Astrocyte (in vitro differentiated cells and primary cell): ENCODE results near the gene GRAP2. TPM values are rescaled to one million over a fixed set of nuclear protein-coding genes. Genes with fewer than 3 reads are reported as not detected.
"Not testable (repeated sequence)": the region's sequence is repeated elsewhere in the genome, so short reads cannot be mapped to it uniquely, and the experiment has no call there.

Experiments used
- DNase-seq: peaks from one replicate; pipeline ENCODE4 v3.0.0-alpha.2; 2010; ENCODE audit warnings: low read depth
- FAIRE-seq: peaks from 2 replicates; lab custom pipeline; 2011; peaks lifted over from hg19 to GRCh38; lab: Jason Lieb, UNC
- H2AFZ ChIP-seq: 2 replicates; pipeline ENCODE4 v1.6.0; 2012; ENCODE audit warnings: low read depth, low read length, inconsistent platforms
- H3K27ac ChIP-seq: 2 replicates; pipeline ENCODE4 v1.5.1; 2011; ENCODE audit warnings: low read depth, low read length, inconsistent platforms
- H3K27me3 ChIP-seq: 2 replicates; pipeline ENCODE4 v1.6.0; 2011; ENCODE audit warnings: low read length, inconsistent platforms; ENCODE audit not compliant: insufficient read depth
- H3K36me3 ChIP-seq: 2 replicates; pipeline ENCODE4 v1.5.1; 2011; ENCODE audit warnings: low read length, inconsistent platforms; ENCODE audit not compliant: insufficient read depth
- H3K4me1 ChIP-seq: 2 replicates; pipeline ENCODE4 v1.5.1; 2011; ENCODE audit warnings: low read length, inconsistent platforms; ENCODE audit not compliant: insufficient read depth
- H3K4me2 ChIP-seq: 2 replicates; pipeline ENCODE4 v1.6.0; 2012; ENCODE audit warnings: low read length, inconsistent platforms
- H3K4me3 ChIP-seq: 2 replicates; pipeline ENCODE4 v1.5.1; 2011; ENCODE audit warnings: low read depth, mild to moderate bottlenecking, low read length, inconsistent platforms; ENCODE audit not compliant: insufficient read depth
- H3K79me2 ChIP-seq: 2 replicates; pipeline ENCODE4 v1.6.0; 2012; ENCODE audit warnings: mild to moderate bottlenecking, low read length, inconsistent platforms; ENCODE audit not compliant: insufficient read depth
- H3K9ac ChIP-seq: 2 replicates; pipeline ENCODE4 v1.6.0; 2012; ENCODE audit warnings: mild to moderate bottlenecking, low read length, inconsistent platforms
- H3K9me3 ChIP-seq: 2 replicates; pipeline ENCODE4 v1.5.1; 2012; ENCODE audit warnings: low read depth, mild to moderate bottlenecking, low read length, inconsistent platforms; ENCODE audit not compliant: insufficient read depth
- H4K20me1 ChIP-seq: 2 replicates; pipeline ENCODE4 v1.6.0; 2012; ENCODE audit warnings: low read length, inconsistent platforms; ENCODE audit not compliant: insufficient read depth
- H3K27ac Mint-ChIP-seq: one replicate; pipeline ENCODE4 v1.8.0; 2021; ENCODE audit warnings: mild to moderate bottlenecking, mixed read lengths; ENCODE audit not compliant: unreplicated experiment
- H3K27me3 Mint-ChIP-seq: one replicate; pipeline ENCODE4 v1.8.0; 2021; ENCODE audit warnings: low read depth, mixed read lengths; ENCODE audit not compliant: unreplicated experiment
- H3K36me3 Mint-ChIP-seq: one replicate; pipeline ENCODE4 v1.8.0; 2021; ENCODE audit warnings: low read depth, mixed read lengths; ENCODE audit not compliant: unreplicated experiment
- H3K4me1 Mint-ChIP-seq: one replicate; pipeline ENCODE4 v1.8.0; 2021; ENCODE audit warnings: low read depth, mixed read lengths; ENCODE audit not compliant: unreplicated experiment
- H3K4me3 Mint-ChIP-seq: one replicate; pipeline ENCODE4 v1.8.0; 2021; ENCODE audit warnings: mild to moderate bottlenecking, moderate library complexity, mixed read lengths; ENCODE audit not compliant: unreplicated experiment
- H3K9me3 Mint-ChIP-seq: one replicate; pipeline ENCODE4 v1.8.0; 2021; ENCODE audit warnings: mild to moderate bottlenecking, mixed read lengths; ENCODE audit not compliant: unreplicated experiment
- CTCF ChIP-seq: IDR thresholded peaks from 2 replicates; pipeline ENCODE4 v1.5.1; 2011; ENCODE audit warnings: low read depth, mild to moderate bottlenecking, inconsistent platforms, low read length, moderate library complexity; ENCODE audit not compliant: insufficient read depth
- EZH2 ChIP-seq: IDR thresholded peaks from 2 replicates; pipeline ENCODE4 v1.6.1; 2012; ENCODE audit warnings: mild to moderate bottlenecking, low read length, inconsistent platforms; ENCODE audit not compliant: insufficient read depth
- total RNA-seq: library from RNA; stranded (reverse); gene quantifications from 2 replicates; pipeline ENCODE4 v1.2.1, GENCODE V29; 2021

GRAP2 gene
- total RNA-seq, 1 donor from 2014 or later, result 0.23 TPM

- no peaks in the 10 kb centered on the region for H3K9me3 Mint-ChIP-seq
- TF ChIP-seq EZH2, result no peak
- no peak for TF ChIP-seq CTCF
- no peaks in the 10 kb centered on the region for H3K36me3 ChIP-seq
- no peak overlapping the region for H3K27ac ChIP-seq
- no peaks in the 10 kb centered on the region for H3K36me3 Mint-ChIP-seq
- no peak overlapping the region for H3K27ac Mint-ChIP-seq
- peaks cover 3% of the 10 kb centered on the region for H3K27me3 Mint-ChIP-seq
- no peaks in the 10 kb centered on the region for H3K4me1 ChIP-seq
- peaks cover 11% of the 10 kb centered on the region for H3K27me3 ChIP-seq
- H3K4me1 Mint-ChIP-seq, result no peaks in the 10 kb centered on the region
- H4K20me1 ChIP-seq, result no peaks in the 10 kb centered on the region
- H3K4me2 ChIP-seq, result no peak overlapping the region
- no peak overlapping the region for H2AFZ ChIP-seq
- FAIRE-seq (no peak), DNase-seq (no peak)
- no peaks in the 10 kb centered on the region for H3K79me2 ChIP-seq
- no peak overlapping the region for H3K9ac ChIP-seq
- no peak overlapping the region for H3K4me3 ChIP-seq
- no peaks in the 10 kb centered on the region for H3K9me3 ChIP-seq
- no peak overlapping the region for H3K4me3 Mint-ChIP-seq
Measured at GRCh38 chr22:39883057-39883456, 17.8 kb upstream of the GRAP2 start.

DNA sequence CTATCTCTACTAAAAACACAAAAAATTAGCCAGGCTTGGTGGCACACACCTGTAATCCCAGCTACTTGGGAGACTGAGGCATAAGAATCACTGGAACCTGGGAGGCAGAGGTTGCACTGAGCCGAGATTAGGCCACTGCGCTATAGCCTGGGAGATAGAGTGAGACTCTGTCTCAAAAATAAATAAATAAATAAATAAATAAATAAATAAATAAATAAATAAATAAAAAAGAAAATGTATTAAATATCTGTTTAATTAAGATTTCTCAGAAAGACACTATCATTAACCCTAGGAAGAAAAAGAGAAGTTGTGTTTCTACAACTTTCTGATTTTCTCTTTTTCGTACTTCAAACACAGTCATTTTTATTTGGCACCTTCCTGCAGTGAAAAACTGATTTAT lies 11.0 kb upstream of the GRAP2 start:
- not testable (repeated sequence) for H3K36me3 Mint-ChIP-seq, H3K27ac ChIP-seq, H3K27me3 ChIP-seq, H3K9me3 ChIP-seq, FAIRE-seq, H3K4me3 ChIP-seq, H3K27ac Mint-ChIP-seq, H3K36me3 ChIP-seq, H3K4me3 Mint-ChIP-seq, H2AFZ ChIP-seq, H3K4me2 ChIP-seq, H4K20me1 ChIP-seq, DNase-seq, H3K79me2 ChIP-seq, H3K4me1 ChIP-seq, H3K9me3 Mint-ChIP-seq, H3K27me3 Mint-ChIP-seq, H3K9ac ChIP-seq, H3K4me1 Mint-ChIP-seq

- H3K4me3 ChIP-seq, result no peak within 1 kb of the TSS
- H3K9me3 ChIP-seq, result no peaks in the 10 kb centered on the region
- no peaks in the 10 kb centered on the region for H3K79me2 ChIP-seq
- no peak within 1 kb of the TSS for H3K27ac Mint-ChIP-seq
- H2AFZ ChIP-seq, result no peak within 1 kb of the TSS
- peaks cover 14% of the 10 kb centered on the region for H3K27me3 ChIP-seq
- H3K4me2 ChIP-seq, result no peak within 1 kb of the TSS
- H3K4me1 ChIP-seq, result no peaks in the 10 kb centered on the region
- TF ChIP-seq EZH2, result no peak
- no peak for TF ChIP-seq CTCF
- H4K20me1 ChIP-seq, result no peaks in the 10 kb centered on the region
- no peaks in the 10 kb centered on the region for H3K36me3 Mint-ChIP-seq
- no peak for DNase-seq
- H3K27ac ChIP-seq, result no peak within 1 kb of the TSS
- no peaks in the 10 kb centered on the region for H3K9me3 Mint-ChIP-seq
- H3K9ac ChIP-seq, result no peak within 1 kb of the TSS
- no peaks in the 10 kb centered on the region for H3K36me3 ChIP-seq
- H3K27me3 Mint-ChIP-seq, result no peaks in the 10 kb centered on the region
- no peak within 1 kb of the TSS for H3K4me3 Mint-ChIP-seq
- no peaks in the 10 kb centered on the region for H3K4me1 Mint-ChIP-seq
- no peak for FAIRE-seq
Measured at GRCh38 chr22:39893526-39893925, 7.4 kb upstream of the GRAP2 start, which contains the start of gene ENTHD1. Gene ENTHD1 (minus strand): TSS chr22:39893760. CDS start chr22:39887748, 6,012 bp downstream.
